GM23338 (cell line): ENCODE results near the gene CKB. TPM values are rescaled to one million over a fixed set of nuclear protein-coding genes. Genes with fewer than 3 reads are reported as not detected.

Experiments
- ATAC-seq: fragments of 200-7000 bp; cut with Tn5 transposase; 3 replicates; pipeline ENCODE4 v1.9.1; 2020
- DNase-seq: peaks from one replicate; pipeline ENCODE4 v3.0.0-alpha.2; 2015; ENCODE audit warnings: low spot score
- H2AFZ ChIP-seq: fragments of 200-600 bp; sonication (generic); 2 replicates; pipeline ENCODE4 v1.8.0; 2016; ENCODE audit warnings: antibody characterized with exemption, mild to moderate bottlenecking, moderate library complexity
- H3F3A ChIP-seq: fragments of 200-600 bp; sonication (generic); replicated peaks from 2 replicates; pipeline ENCODE4 v1.8.0; 2017; ENCODE audit warnings: antibody characterized with exemption, mixed run types, low read depth
- H3K27ac ChIP-seq: fragments of 200-600 bp; sonication (generic); 2 replicates; pipeline ENCODE4 v1.6.1; 2016; ENCODE audit warnings: low read depth
- H3K27me3 ChIP-seq: fragments of 200-600 bp; sonication (generic); 2 replicates; pipeline ENCODE4 v1.8.0; 2016; ENCODE audit warnings: mild to moderate bottlenecking, mixed run types, moderate library complexity; ENCODE audit not compliant: insufficient read depth
- H3K36me3 ChIP-seq: fragments of 200-600 bp; sonication (generic); 2 replicates; pipeline ENCODE4 v1.8.0; 2016; ENCODE audit warnings: mild to moderate bottlenecking; ENCODE audit not compliant: insufficient read depth
- H3K4me1 ChIP-seq: fragments of 200-600 bp; sonication (generic); 2 replicates; pipeline ENCODE4 v1.8.0; 2016; ENCODE audit warnings: mild to moderate bottlenecking, moderate library complexity; ENCODE audit not compliant: insufficient read depth
- H3K4me2 ChIP-seq: fragments of 200-600 bp; sonication (generic); 2 replicates; pipeline ENCODE4 v1.7.1; 2017; ENCODE audit warnings: mixed run types
- H3K4me3 ChIP-seq: fragments of 200-600 bp; sonication (generic); 2 replicates; pipeline ENCODE4 v1.6.1; 2016; ENCODE audit warnings: mixed run types
- H3K79me2 ChIP-seq: fragments of 200-600 bp; sonication (generic); replicated peaks from 2 replicates; pipeline ENCODE4 v1.8.0; 2017; ENCODE audit warnings: mild to moderate bottlenecking; ENCODE audit not compliant: insufficient read depth
- H3K9me2 ChIP-seq: fragments of 200-600 bp; sonication (generic); 2 replicates; pipeline ENCODE4 v1.8.0; 2017; ENCODE audit not compliant: insufficient read depth
- H4K20me1 ChIP-seq: fragments of 200-600 bp; sonication (generic); replicated peaks from 2 replicates; pipeline ENCODE4 v1.8.0; 2017; ENCODE audit warnings: mild to moderate bottlenecking; ENCODE audit not compliant: insufficient read depth
- H3K27ac Mint-ChIP-seq: 2 replicates; pipeline ENCODE4 v1.8.0; 2020; ENCODE audit warnings: inconsistent platforms, mild to moderate bottlenecking, moderate library complexity, mixed read lengths
- H3K27me3 Mint-ChIP-seq: 3 replicates; pipeline ENCODE4 v1.8.0; 2022; ENCODE audit warnings: low read depth, mild to moderate bottlenecking, moderate library complexity, mixed read lengths, inconsistent platforms; ENCODE audit not compliant: insufficient read depth, poor library complexity
- H3K36me3 Mint-ChIP-seq: 3 replicates; pipeline ENCODE4 v1.8.0; 2021; ENCODE audit warnings: low read depth, mild to moderate bottlenecking, inconsistent platforms, moderate library complexity, mixed read lengths
- H3K4me1 Mint-ChIP-seq: 3 replicates; pipeline ENCODE4 v1.8.0; 2020; ENCODE audit warnings: mild to moderate bottlenecking, inconsistent platforms, mixed read lengths
- H3K4me3 Mint-ChIP-seq: 3 replicates; pipeline ENCODE4 v1.8.0; 2021; ENCODE audit warnings: moderate library complexity, mild to moderate bottlenecking, inconsistent platforms, mixed read lengths
- H3K9me3 Mint-ChIP-seq: 3 replicates; pipeline ENCODE4 v1.8.0; 2020; ENCODE audit warnings: moderate library complexity, mild to moderate bottlenecking, inconsistent platforms, mixed read lengths
- CREB1 ChIP-seq: fragments of 250-450 bp; sonication (Bioruptor Pico); IDR thresholded peaks from 2 replicates; pipeline ENCODE4 v1.5.0; 2020; ENCODE audit warnings: low read depth, mild to moderate bottlenecking, moderate library complexity
- EZH2 ChIP-seq: fragments of 200-600 bp; sonication (generic); IDR thresholded peaks from one replicate; pipeline ENCODE4 v1.8.0; 2017; ENCODE audit warnings: antibody characterized with exemption, mild to moderate bottlenecking, low read depth; ENCODE audit not compliant: unreplicated experiment
- EZH2phosphoT487 ChIP-seq: fragments of 200-600 bp; sonication (generic); IDR thresholded peaks from one replicate; pipeline ENCODE4 v1.8.1; 2018; ENCODE audit warnings: antibody characterized with exemption; ENCODE audit not compliant: unreplicated experiment
- JUNB ChIP-seq: IDR thresholded peaks from one replicate; pipeline ENCODE4 v1.6.1; 2016; ENCODE audit warnings: antibody characterized with exemption; ENCODE audit not compliant: unreplicated experiment
- POLR2AphosphoS5 ChIP-seq: IDR thresholded peaks from 2 replicates; pipeline ENCODE4 v1.6.1; 2016; ENCODE audit warnings: antibody characterized with exemption, low read depth
- REST ChIP-seq: IDR thresholded peaks from one replicate; pipeline ENCODE4 v1.6.1; 2018; ENCODE audit warnings: antibody characterized with exemption; ENCODE audit not compliant: unreplicated experiment
- STAT1 ChIP-seq: IDR thresholded peaks from one replicate; pipeline ENCODE4 v1.6.1; 2016; ENCODE audit warnings: antibody characterized with exemption; ENCODE audit not compliant: unreplicated experiment
- ZNF331 ChIP-seq: fragments of 250-450 bp; sonication (Bioruptor Pico); IDR thresholded peaks from 2 replicates; pipeline ENCODE4 v1.5.0; 2020; ENCODE audit warnings: low read depth, mild to moderate bottlenecking, moderate library complexity
- ZNF462 ChIP-seq: fragments of 250-450 bp; sonication (Bioruptor Pico); IDR thresholded peaks from 2 replicates; pipeline ENCODE4 v1.5.0; 2020; ENCODE audit warnings: mild to moderate bottlenecking, moderate library complexity
- polyA plus RNA-seq: library from polyadenylated mRNA; unstranded; fragments of >200 nt; fragmentation: Nextera tagmentation; extraction: Ambion mirVana; gene quantifications from 2 replicates; pipeline ENCODE4 v1.2.1, GENCODE V29; 2016
- total RNA-seq: library from RNA; depleted of rRNA; stranded (reverse); fragments of >200 nt; shearing (Covaris generic); gene quantifications from 2 replicates; pipeline ENCODE4 v1.2.3, GENCODE V29; 2014

Gene CKB
- total and polyA plus RNA-seq, 2 experiments from 2014 or later: 604 to 852 TPM

GRCh38 chr14:103537175-103537990 is 14.8 kb upstream of the CKB start:
- no peaks in the 10 kb centered on the region for H3K36me3 ChIP-seq
- no peak overlapping the region for H2AFZ ChIP-seq
- H3K4me1 Mint-ChIP-seq: peaks cover 8% of the 10 kb centered on the region; the same call in 2 of the 3 replicates
- H3F3A ChIP-seq: no peaks in the 10 kb centered on the region
- H3K4me2 ChIP-seq: no peak overlapping the region
- H3K4me3 Mint-ChIP-seq: no peak overlapping the region
- H3K27me3 ChIP-seq: no peaks in the 10 kb centered on the region; the same call in 1 of the 2 replicates
- no peak for TF ChIP-seq STAT1
- no peak for TF ChIP-seq REST
- TF ChIP-seq POLR2AphosphoS5: no peak
- TF ChIP-seq ZNF331 (CRISPR knock-in tag): no peak
- no peak for TF ChIP-seq JUNB
- TF ChIP-seq CREB1 (CRISPR knock-in tag): no peak
- TF ChIP-seq ZNF462 (CRISPR knock-in tag): no peak
- no peak for TF ChIP-seq EZH2phosphoT487
- TF ChIP-seq EZH2: no peak
- H3K79me2 ChIP-seq: no peaks in the 10 kb centered on the region
- no peaks in the 10 kb centered on the region for H3K9me2 ChIP-seq
- H3K9me3 Mint-ChIP-seq: no peaks in the 10 kb centered on the region
- H3K27ac Mint-ChIP-seq: no peak overlapping the region
- H3K36me3 Mint-ChIP-seq: no peaks in the 10 kb centered on the region
- ATAC-seq (no peak), DNase-seq (no peak)
- H3K4me3 ChIP-seq: no peak overlapping the region
- no peak overlapping the region for H3K27ac ChIP-seq
- H3K27me3 Mint-ChIP-seq: peaks cover 8% of the 10 kb centered on the region
- no peaks in the 10 kb centered on the region; the same call in 1 of the 2 replicates for H4K20me1 ChIP-seq
- peaks cover 7% of the 10 kb centered on the region for H3K4me1 ChIP-seq
